ENCODE data around the gene SMYD3.
A peak's percentile ranks its signal among the peaks of the same experiment; 100 is the strongest.

The SMYD3 gene

GRCh38 chr1:246462986-246463385 lies 44.1 kb downstream of the SMYD3 start:
- no peak for DNase-seq

- DNase-seq = no peak
Observed at GRCh38 chr1:246460406-246460805, 46.7 kb downstream of the SMYD3 start.

GRCh38 chr1:246459221-246459620 lies 47.9 kb downstream of the SMYD3 start:
- DNase-seq = no peak

- DNase-seq = no peak
Observed at GRCh38 chr1:246455476-246455875, 51.6 kb downstream of the SMYD3 start.

GRCh38 chr1:246454655-246455054 lies 52.4 kb downstream of the SMYD3 start:
- no peak for DNase-seq

- DNase-seq = peak; percentile 2 to 15
Observed at GRCh38 chr1:246450611-246451251, 56.3 kb downstream of the SMYD3 start.

- DNase-seq = no peak
Observed at GRCh38 chr1:246448373-246448772, 58.7 kb downstream of the SMYD3 start.

- no peak for DNase-seq
Observed at GRCh38 chr1:246447501-246447900, 59.6 kb downstream of the SMYD3 start.

GRCh38 chr1:246445503-246445902 lies 61.6 kb downstream of the SMYD3 start:
- DNase-seq = no peak

GRCh38 chr1:246444617-246445016 lies 62.5 kb downstream of the SMYD3 start:
- DNase-seq = no peak

- DNase-seq = no peak
Observed at GRCh38 chr1:246437961-246438360, 69.1 kb downstream of the SMYD3 start.

- no peak for DNase-seq
Observed at GRCh38 chr1:246435421-246436041, 71.5 kb downstream of the SMYD3 start.

- no peak for DNase-seq
Observed at GRCh38 chr1:246434335-246434734, 72.7 kb downstream of the SMYD3 start.

- DNase-seq = peak in 1 of 2 donors; percentile 1
Observed at GRCh38 chr1:246428542-246429308, 78.4 kb downstream of the SMYD3 start.

GRCh38 chr1:246427611-246428010 lies 79.5 kb downstream of the SMYD3 start:
- DNase-seq = no peak

- DNase-seq = no peak
Observed at GRCh38 chr1:246425895-246426294, 81.2 kb downstream of the SMYD3 start.

- DNase-seq = no peak
Observed at GRCh38 chr1:246425139-246425794, 81.8 kb downstream of the SMYD3 start.

- no peak for DNase-seq
Observed at GRCh38 chr1:246420300-246420699, 86.8 kb downstream of the SMYD3 start.

GRCh38 chr1:246418565-246419312 lies 88.3 kb downstream of the SMYD3 start:
- no peak for DNase-seq

- no peak for DNase-seq
Observed at GRCh38 chr1:246417813-246418564, 89.1 kb downstream of the SMYD3 start.

- DNase-seq = no peak
Observed at GRCh38 chr1:246417152-246417812, 89.8 kb downstream of the SMYD3 start.
